ENCODE measurements around the gene QSOX2. TPM values are rescaled to one million over a fixed set of nuclear protein-coding genes. Genes with fewer than 3 reads are reported as not detected.
A peak's percentile ranks its signal among the peaks of the same experiment; 100 is the strongest.

Gene QSOX2
- 10 to 100 TPM; 11.2 to 13.6 TPM for total RNA-seq

GRCh38 chr9:136245219-136246150 is at the start of gene QSOX2:
QSOX2 (minus strand) TSS chr9:136245812; CDS start chr9:136245803, 9 bp downstream.
- Mint-ChIP-seq H3K4me3 (peak within 1 kb of the TSS; percentile 85), H3K27me3 (peaks cover 4% of the 10 kb centered on the region), H3K27ac (peak within 1 kb of the TSS; percentile 83), H3K9me3 (ENCODE audit: low read depth) (no peaks in the 10 kb centered on the region), H3K36me3 (no peaks in the 10 kb centered on the region), H3K4me1 (peaks cover 27% of the 10 kb centered on the region)
- ATAC-seq (peak; percentile 78), DNase-seq (peak; percentile 85)
- CTCF ChIA-PET: interaction anchor here (0.6 kb wide), 1 partner anchor 22 kb away, joined by 3 read pairs; no protein-coding TSS in a partner anchor

- Mint-ChIP-seq H3K27me3 (no peaks in the 10 kb centered on the region), H3K4me1 (no peaks in the 10 kb centered on the region), H3K4me3 (no peak overlapping the region), H3K27ac (no peak overlapping the region), H3K9me3 (ENCODE audit: low read depth) (no peaks in the 10 kb centered on the region), H3K36me3 (no peaks in the 10 kb centered on the region)
- ATAC-seq (no peak), DNase-seq (no peak)
- CTCF ChIA-PET: no interaction called here
Observed at GRCh38 chr9:136295055-136295454, 49.4 kb upstream of the QSOX2 start.

- no peaks in the 10 kb centered on the region for H3K36me3 Mint-ChIP-seq
- CTCF ChIA-PET: no interaction called here
Observed at GRCh38 chr9:136294437-136294836, 48.8 kb upstream of the QSOX2 start.

GRCh38 chr9:136293476-136294077 is 48.0 kb upstream of the QSOX2 start:
- Mint-ChIP-seq H3K36me3 (no peaks in the 10 kb centered on the region), H3K9me3 (ENCODE audit: low read depth) (no peaks in the 10 kb centered on the region), H3K4me1 (no peaks in the 10 kb centered on the region), H3K27me3 (no peaks in the 10 kb centered on the region), H3K4me3 (no peak overlapping the region), H3K27ac (no peak overlapping the region)
- CTCF ChIA-PET: no interaction called here
- DNase-seq (no peak), ATAC-seq (no peak)

More at GRCh38 chr9:136294437-136294836, 48.8 kb upstream of the QSOX2 start:
- no peak for DNase-seq
- H3K27me3 Mint-ChIP-seq: no peaks in the 10 kb centered on the region
- no peak overlapping the region for H3K27ac Mint-ChIP-seq
- H3K4me1 Mint-ChIP-seq: no peaks in the 10 kb centered on the region
- no peak for ATAC-seq
- H3K9me3 Mint-ChIP-seq (ENCODE audit: low read depth): no peaks in the 10 kb centered on the region
- H3K4me3 Mint-ChIP-seq: no peak overlapping the region

- no peaks in the 10 kb centered on the region for H3K9me3 Mint-ChIP-seq (ENCODE audit: low read depth)
- no peak for DNase-seq
- no peaks in the 10 kb centered on the region for H3K4me1 Mint-ChIP-seq
- no peak overlapping the region for H3K27ac Mint-ChIP-seq
- no peak overlapping the region for H3K4me3 Mint-ChIP-seq
- H3K36me3 Mint-ChIP-seq: no peaks in the 10 kb centered on the region
- H3K27me3 Mint-ChIP-seq: no peaks in the 10 kb centered on the region
- ATAC-seq: no peak
- CTCF ChIA-PET: no interaction called here
Observed at GRCh38 chr9:136292591-136293448, 47.2 kb upstream of the QSOX2 start.

GRCh38 chr9:136292026-136292538 is 46.5 kb upstream of the QSOX2 start:
- CTCF ChIA-PET: no interaction called here
- H3K9me3 Mint-ChIP-seq (ENCODE audit: low read depth): no peaks in the 10 kb centered on the region
- H3K27me3 Mint-ChIP-seq: no peaks in the 10 kb centered on the region
- no peak overlapping the region for H3K4me3 Mint-ChIP-seq
- DNase-seq (no peak), ATAC-seq (no peak)
- H3K4me1 Mint-ChIP-seq: no peaks in the 10 kb centered on the region
- H3K36me3 Mint-ChIP-seq: no peaks in the 10 kb centered on the region
- no peak overlapping the region for H3K27ac Mint-ChIP-seq

GRCh38 chr9:136291306-136292025 is 45.9 kb upstream of the QSOX2 start:
- Mint-ChIP-seq H3K4me1 (no peaks in the 10 kb centered on the region), H3K36me3 (no peaks in the 10 kb centered on the region), H3K4me3 (no peak overlapping the region), H3K9me3 (ENCODE audit: low read depth) (no peaks in the 10 kb centered on the region), H3K27me3 (no peaks in the 10 kb centered on the region), H3K27ac (no peak overlapping the region)
- DNase-seq (no peak), ATAC-seq (no peak)
- CTCF ChIA-PET: no interaction called here

- H3K27ac Mint-ChIP-seq: no peak overlapping the region
- no peaks in the 10 kb centered on the region for H3K4me1 Mint-ChIP-seq
- DNase-seq (no peak), ATAC-seq (no peak)
- CTCF ChIA-PET: no interaction called here
- no peaks in the 10 kb centered on the region for H3K27me3 Mint-ChIP-seq
- H3K36me3 Mint-ChIP-seq: no peaks in the 10 kb centered on the region
- H3K9me3 Mint-ChIP-seq (ENCODE audit: low read depth): no peaks in the 10 kb centered on the region
- H3K4me3 Mint-ChIP-seq: no peak overlapping the region
Observed at GRCh38 chr9:136290508-136291000, 44.9 kb upstream of the QSOX2 start.

- no peaks in the 10 kb centered on the region for H3K9me3 Mint-ChIP-seq (ENCODE audit: low read depth)
- no peaks in the 10 kb centered on the region for H3K36me3 Mint-ChIP-seq
- no peak for ATAC-seq
- H3K4me1 Mint-ChIP-seq: no peaks in the 10 kb centered on the region
- H3K27me3 Mint-ChIP-seq: no peaks in the 10 kb centered on the region
- CTCF ChIA-PET: no interaction called here
- no peak overlapping the region for H3K27ac Mint-ChIP-seq
- no peak for DNase-seq
- H3K4me3 Mint-ChIP-seq: no peak overlapping the region
Observed at GRCh38 chr9:136289651-136290507, 44.3 kb upstream of the QSOX2 start.

GRCh38 chr9:136287960-136288753 is 42.5 kb upstream of the QSOX2 start:
- H3K4me1 Mint-ChIP-seq: no peaks in the 10 kb centered on the region
- DNase-seq (no peak), ATAC-seq (no peak)
- no peaks in the 10 kb centered on the region for H3K27me3 Mint-ChIP-seq
- no peak overlapping the region for H3K4me3 Mint-ChIP-seq
- H3K36me3 Mint-ChIP-seq: no peaks in the 10 kb centered on the region
- CTCF ChIA-PET: no interaction called here
- no peak overlapping the region for H3K27ac Mint-ChIP-seq
- H3K9me3 Mint-ChIP-seq (ENCODE audit: low read depth): no peaks in the 10 kb centered on the region

GRCh38 chr9:136286987-136287379 is 41.4 kb upstream of the QSOX2 start:
- Mint-ChIP-seq H3K27me3 (no peaks in the 10 kb centered on the region), H3K27ac (no peak overlapping the region), H3K9me3 (ENCODE audit: low read depth) (no peaks in the 10 kb centered on the region), H3K4me1 (no peaks in the 10 kb centered on the region), H3K36me3 (no peaks in the 10 kb centered on the region), H3K4me3 (no peak overlapping the region)
- CTCF ChIA-PET: no interaction called here
- ATAC-seq: no peak
- no peak for DNase-seq
